Limb (tissue), 2 donors: Measurements from ENCODE around the gene FHIT.
A peak's percentile ranks its signal among the peaks of the same experiment; 100 is the strongest.

Experiments used
- DNase-seq, 2 donors: peaks; one replicate each; pipeline ENCODE4 v3.0.0-alpha.2; 2016; ENCODE audit errors: extremely low spot score in 2 of 2

FHIT gene

GRCh38 chr3:60366486-60366885, 884.8 kb downstream of the FHIT start:
- no peak for DNase-seq

- no peak for DNase-seq
Measured at GRCh38 chr3:60365360-60365759, 885.9 kb downstream of the FHIT start.

DNA sequence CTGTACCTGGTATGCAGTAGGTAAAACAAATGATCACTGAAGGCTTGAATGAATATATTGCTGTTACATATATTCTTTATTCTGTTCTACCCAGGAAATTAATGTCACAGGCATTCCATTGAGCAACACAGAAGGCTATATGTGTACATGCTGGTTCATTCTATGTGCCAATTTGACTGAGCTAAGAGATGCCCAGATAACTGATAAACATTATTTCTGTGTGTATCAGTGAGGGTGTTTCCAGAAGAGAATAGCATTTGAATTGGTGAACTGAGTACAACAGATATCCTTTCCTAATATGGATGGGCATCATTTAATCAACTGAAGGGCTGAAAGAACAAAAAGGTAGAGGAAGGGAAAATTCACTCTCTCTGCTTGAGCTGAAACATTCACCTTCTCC, 886.8 kb downstream of the FHIT start:
- DNase-seq, result no peak

DNA sequence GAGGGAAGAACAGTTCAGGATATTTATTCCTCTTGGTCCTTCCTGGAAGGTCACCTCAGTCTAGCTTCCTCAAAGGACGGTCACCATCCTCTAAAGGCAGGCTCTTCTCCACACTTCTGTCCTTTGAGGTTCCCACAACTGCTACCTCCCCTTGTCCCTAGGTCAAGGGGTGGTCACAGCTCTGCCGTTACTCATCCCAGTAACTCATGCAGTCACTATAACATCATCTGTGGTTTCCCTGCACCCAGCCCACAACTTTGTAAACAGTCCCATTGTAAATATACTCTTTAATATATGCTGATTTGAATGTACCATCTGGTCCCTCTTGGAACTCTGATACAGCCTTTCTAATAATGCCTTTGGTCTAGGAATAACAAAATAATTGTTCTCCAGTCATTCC, 887.4 kb downstream of the FHIT start:
- DNase-seq, result no peak

DNA sequence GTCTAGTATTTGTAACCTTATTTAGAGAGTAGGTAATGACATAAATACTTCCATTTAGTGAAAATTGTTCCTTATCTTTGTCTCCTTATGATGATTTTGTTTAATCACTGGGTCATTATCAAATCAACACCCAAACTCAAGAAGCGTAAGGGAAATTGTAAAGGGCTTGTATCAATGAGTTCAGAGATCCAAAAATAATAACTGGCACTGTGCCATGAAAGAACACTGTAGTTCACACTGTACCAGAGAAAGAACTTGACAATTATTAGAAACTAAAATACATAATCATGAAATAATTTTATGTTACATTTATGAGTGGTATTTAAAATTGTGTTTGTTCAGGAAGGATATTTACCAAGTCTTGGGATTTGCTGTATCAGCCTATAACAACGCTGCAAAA, 895.4 kb downstream of the FHIT start:
- no peak for DNase-seq

- no peak for DNase-seq
Measured at GRCh38 chr3:60351481-60351880, 899.8 kb downstream of the FHIT start.

- no peak for DNase-seq
Measured at GRCh38 chr3:60344340-60344739, 906.9 kb downstream of the FHIT start.

DNA sequence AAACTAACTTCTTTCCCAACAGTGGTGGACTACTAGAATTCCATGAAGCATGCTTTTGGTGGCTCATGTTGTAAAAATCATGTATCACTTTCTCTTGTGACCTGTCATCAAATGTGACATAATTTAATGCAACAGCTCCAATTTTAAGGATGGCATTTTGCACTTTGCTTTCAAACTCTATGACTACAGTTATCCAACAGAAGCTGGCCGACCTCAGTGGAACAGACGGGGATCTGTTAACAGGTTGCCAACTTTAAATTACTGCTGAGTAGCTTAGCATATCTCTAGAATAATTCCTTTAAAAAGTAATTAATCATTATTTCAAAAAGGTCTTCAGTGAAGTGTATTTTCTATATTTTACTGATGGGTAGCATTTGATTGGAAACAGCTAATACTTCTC, 907.4 kb downstream of the FHIT start:
- DNase-seq, result no peak

DNA sequence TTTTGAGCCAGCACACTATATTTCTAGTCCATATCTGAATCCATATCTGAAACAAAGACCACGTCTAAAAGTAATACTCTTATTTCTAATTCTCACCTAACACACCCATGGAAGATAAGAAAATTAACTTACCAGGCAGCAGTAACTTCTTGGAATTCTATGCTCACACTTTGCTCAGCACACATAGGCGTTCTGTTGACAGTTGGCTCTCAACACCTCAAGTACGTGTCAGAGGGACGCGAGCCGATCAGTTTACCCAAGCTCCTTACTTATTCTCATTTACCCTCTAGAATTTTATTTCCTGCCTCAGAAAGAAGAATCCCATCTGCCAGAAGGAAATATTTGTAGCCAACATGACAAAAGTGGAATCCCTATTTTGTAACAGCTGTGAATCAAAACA, 911.9 kb downstream of the FHIT start:
- no peak for DNase-seq

- DNase-seq, result no peak
Measured at GRCh38 chr3:60337421-60337820, 913.8 kb downstream of the FHIT start.

GRCh38 chr3:60336061-60336460, 915.2 kb downstream of the FHIT start:
- peak in 1 of 2 donors; percentile 20 for DNase-seq

DNA sequence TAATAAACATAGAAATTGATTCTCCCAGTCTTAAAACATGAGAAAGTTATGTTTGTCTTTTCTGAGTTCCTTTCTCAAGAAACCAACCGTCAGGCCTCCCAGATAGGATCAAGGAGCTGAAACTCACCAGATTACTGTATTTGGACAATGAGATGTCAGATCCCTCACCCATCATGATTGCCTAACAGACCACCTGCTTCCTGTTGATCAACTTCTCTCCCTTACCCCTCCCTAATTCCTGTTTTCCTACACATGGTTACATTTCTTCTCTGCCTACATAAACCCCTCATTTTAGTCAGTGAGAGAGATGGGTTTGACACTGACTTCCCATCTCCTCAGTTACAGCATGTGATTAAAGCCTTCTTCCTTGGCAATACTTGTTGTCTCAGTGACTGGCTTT, 917.5 kb downstream of the FHIT start:
- no peak for DNase-seq

DNA sequence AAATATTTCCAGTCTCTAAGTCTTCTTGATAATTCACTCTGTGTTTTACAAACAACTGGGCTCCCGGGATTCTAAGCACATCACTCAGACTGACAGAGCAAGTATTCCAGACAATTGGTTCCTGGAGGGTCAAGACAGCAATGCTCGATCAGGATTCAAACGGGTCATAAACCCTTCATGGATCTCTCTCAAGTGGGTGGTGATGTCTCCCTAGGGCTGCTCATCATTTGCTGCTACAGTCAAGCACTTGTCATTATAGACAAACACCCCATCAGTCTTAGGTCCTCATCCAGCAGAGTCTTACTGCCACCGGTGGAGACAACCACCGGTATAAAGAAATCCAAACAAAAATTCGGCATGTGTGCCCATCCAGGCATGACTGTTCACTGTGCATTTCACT, 921.1 kb downstream of the FHIT start:
- no peak for DNase-seq

GRCh38 chr3:60325610-60326170, 925.6 kb downstream of the FHIT start:
- no peak for DNase-seq

- DNase-seq, result no peak
Measured at GRCh38 chr3:60323651-60324050, 927.6 kb downstream of the FHIT start.

DNA sequence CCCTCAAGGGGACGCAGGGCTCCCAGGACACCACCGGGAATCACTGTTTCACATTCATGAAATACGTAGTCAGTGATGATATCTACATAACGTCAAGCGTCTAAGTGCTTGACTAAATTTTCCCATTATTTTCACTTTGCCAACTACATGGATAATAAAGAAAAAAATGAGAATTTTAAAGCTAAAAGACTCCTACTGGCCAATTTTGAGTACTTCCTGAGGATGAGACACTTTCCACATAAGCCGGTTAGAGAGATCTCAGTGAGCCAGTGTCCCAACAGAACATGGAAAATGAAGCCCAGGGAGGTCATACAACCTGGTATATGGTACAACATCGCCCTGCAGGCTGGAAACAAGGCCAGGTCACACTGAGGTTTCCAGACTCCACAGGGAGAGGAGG, 928.1 kb downstream of the FHIT start:
- DNase-seq, result no peak

- DNase-seq, result no peak
Measured at GRCh38 chr3:60322298-60322856, 928.9 kb downstream of the FHIT start.

DNA sequence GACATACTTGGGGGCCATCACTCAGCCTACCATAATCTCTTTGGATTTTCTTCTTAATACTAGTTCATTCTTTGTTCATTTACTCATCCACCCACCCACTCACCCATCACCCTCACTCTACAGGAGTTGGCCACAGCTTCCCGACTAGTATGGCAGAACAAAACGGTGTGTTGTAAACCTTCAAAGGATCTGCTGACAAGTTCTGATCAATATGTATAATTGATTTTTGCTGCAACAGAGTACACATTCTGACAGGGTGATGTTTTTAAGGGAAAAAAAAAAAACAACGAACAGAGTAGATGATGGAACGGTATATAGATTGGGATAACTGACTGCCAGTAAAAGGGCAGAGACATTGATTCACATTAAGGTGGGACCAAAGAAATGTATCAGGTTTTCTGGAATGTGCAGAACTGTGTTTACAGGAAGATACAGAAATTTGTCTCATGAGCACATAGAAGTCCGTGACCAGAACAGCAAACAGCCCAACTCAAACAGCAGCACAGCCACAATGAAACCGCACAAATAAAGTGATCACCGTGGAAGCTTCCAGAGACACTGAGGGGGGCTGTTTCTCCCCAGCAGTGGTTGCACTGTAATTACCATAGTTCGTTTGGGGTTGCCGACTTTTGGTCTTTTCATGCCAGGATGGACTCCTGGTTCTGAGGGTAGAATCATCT, 931.9 kb downstream of the FHIT start:
- DNase-seq, result no peak

GRCh38 chr3:60316121-60316797, 935.0 kb downstream of the FHIT start:
- peak in 1 of 2 donors; percentile 36 for DNase-seq

GRCh38 chr3:60313951-60314461, 937.2 kb downstream of the FHIT start:
- DNase-seq, result no peak

DNA sequence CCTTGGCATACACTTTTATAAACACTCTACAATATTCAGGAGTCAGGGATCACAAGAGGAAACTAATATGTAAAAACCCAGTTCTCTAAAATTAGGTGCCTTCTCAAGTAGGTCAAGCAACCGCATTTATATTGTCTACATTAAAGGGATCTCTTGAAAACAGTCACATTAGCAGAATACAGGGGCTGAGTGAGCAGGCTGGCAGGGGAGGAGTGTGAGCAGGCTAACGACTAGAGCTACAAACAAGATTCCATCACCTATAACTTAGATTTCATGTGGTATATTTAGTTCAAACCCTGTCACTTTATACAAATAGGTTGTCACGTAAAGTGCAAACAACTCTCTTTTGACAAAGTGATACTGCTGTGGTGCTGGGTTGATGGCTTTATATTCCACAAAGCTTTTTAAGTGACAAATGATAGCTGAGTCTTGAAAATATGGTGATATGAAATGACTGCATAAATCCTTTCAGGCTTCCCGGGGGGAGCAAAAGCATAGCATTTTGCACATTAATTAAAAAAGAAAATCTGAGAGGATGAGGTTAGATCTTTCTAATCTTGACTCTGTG, 937.9 kb downstream of the FHIT start:
- DNase-seq, result no peak
